GM12878 (cell line): ENCODE results near the gene DIP2C. TPM values are rescaled to one million over a fixed set of nuclear protein-coding genes. Genes with fewer than 3 reads are reported as not detected.

Experiments used
- ATAC-seq: fragments of 200-7000 bp; cut with Tn5 transposase; 3 replicates; pipeline ENCODE4 v1.9.1; 2020; ENCODE audit warnings: mild to moderate bottlenecking, moderate library complexity
- BruUV-seq: library from RNA; stranded (reverse); fragments of 400-500 nt; replicated peaks from 2 replicates; lab custom pipeline; 2021; lab: Mats Ljungman, UMichigan
- CTCF ChIA-PET: fragments of 300-600 bp; sonication (Branson Sonifier 250); formaldehyde crosslinking; extraction: SDS; loops from one replicate; lab custom pipeline; 2021; ENCODE audit warnings: inconsistent platforms; lab: Yijun Ruan, JAX
- POLR2A ChIA-PET: fragments of 350-600 bp; formaldehyde crosslinking; extraction: SDS; loops from one replicate; lab custom pipeline; 2021; ENCODE audit warnings: inconsistent platforms; lab: Charles Lee
- RAD21 ChIA-PET: fragments of 300-600 bp; sonication (Branson Sonifier 250); formaldehyde crosslinking; loops from one replicate; lab custom pipeline; 2023; ENCODE audit warnings: antibody characterized with exemption; ENCODE audit not compliant: unreplicated experiment; lab: Charles Lee
- SMC1A ChIA-PET: fragments of 300-600 bp; sonication (Branson Sonifier 250); formaldehyde crosslinking; loops from one replicate; lab custom pipeline; 2023; ENCODE audit not compliant: unreplicated experiment, uncharacterized antibody; lab: Charles Lee
- DNase-seq: peaks from one replicate; pipeline ENCODE4 v3.0.0-alpha.2; 2011; ENCODE audit warnings: low read depth, low spot score
- FAIRE-seq: peaks from 3 replicates; lab custom pipeline; 2011; peaks lifted over from hg19 to GRCh38; lab: Jason Lieb, UNC
- H2AFZ ChIP-seq: 2 replicates; pipeline ENCODE4 v1.6.0; 2011; ENCODE audit warnings: low read depth, low read length, control low read depth; ENCODE audit not compliant: control insufficient read depth
- H3K27ac ChIP-seq: 2 replicates; pipeline ENCODE4 v1.5.1; 2011; ENCODE audit warnings: control low read depth; ENCODE audit not compliant: control insufficient read depth, insufficient read depth
- H3K27me3 ChIP-seq, 2 experiments: replicated peaks in 1 of 2; 2 replicates each; pipeline versions ENCODE4 v1.6.0 to v1.6.1; 2011; ENCODE audit warnings: low read length in 1 of 2; ENCODE audit not compliant: control insufficient read depth in 2 of 2, insufficient read depth in 2 of 2
- H3K36me3 ChIP-seq, 2 experiments: 2 replicates each; pipeline ENCODE4 v1.5.1; 2011; ENCODE audit warnings: low read length in 1 of 2; ENCODE audit not compliant: control insufficient read depth in 2 of 2, insufficient read depth in 2 of 2
- H3K4me1 ChIP-seq: 2 replicates; pipeline ENCODE4 v1.6.1; 2011; ENCODE audit warnings: mild to moderate bottlenecking, low read length, moderate library complexity, mixed read lengths; ENCODE audit not compliant: control insufficient read depth, insufficient read depth
- H3K4me2 ChIP-seq: 2 replicates; pipeline ENCODE4 v1.6.0; 2011; ENCODE audit warnings: control low read depth; ENCODE audit not compliant: control insufficient read depth, insufficient read depth
- H3K4me3 ChIP-seq: fragments of 200-600 bp; sonication (generic); 2 replicates; pipeline ENCODE4 v1.5.1; 2016
- H3K79me2 ChIP-seq: 2 replicates; pipeline ENCODE4 v1.6.0; 2011; ENCODE audit warnings: low read length; ENCODE audit not compliant: control insufficient read depth, insufficient read depth
- H3K9ac ChIP-seq: 2 replicates; pipeline ENCODE4 v1.8.0; 2011; ENCODE audit warnings: low read length, control low read depth, mixed read lengths; ENCODE audit not compliant: control insufficient read depth, insufficient read depth
- H3K9me3 ChIP-seq: replicated peaks from 3 replicates; pipeline ENCODE4 v1.5.1; 2011; ENCODE audit warnings: mild to moderate bottlenecking, low read length; ENCODE audit not compliant: control insufficient read depth, insufficient read depth
- H4K20me1 ChIP-seq: 2 replicates; pipeline ENCODE4 v1.6.0; 2011; ENCODE audit not compliant: control insufficient read depth, insufficient read depth
- BHLHE40 ChIP-seq, 2 experiments: fragments of 450-650 bp in 1 of 2; IDR thresholded peaks; 2 replicates each; pipeline ENCODE4 v1.6.1; 2011 to 2017; ENCODE audit warnings: low read depth in 2 of 2, borderline replicate concordance in 1 of 2, improper control_type of control experiment in 1 of 2, low read length in 1 of 2, mild to moderate bottlenecking in 1 of 2
- FOXK2 ChIP-seq: fragments of 450-650 bp; IDR thresholded peaks from 2 replicates; pipeline ENCODE4 v1.6.1; 2017; ENCODE audit warnings: mild to moderate bottlenecking, moderate library complexity
- HDAC6 ChIP-seq: fragments of 200-600 bp; sonication (generic); IDR thresholded peaks from one replicate; pipeline ENCODE4 v1.8.0; 2017; ENCODE audit warnings: antibody characterized with exemption; ENCODE audit not compliant: unreplicated experiment
- IRF4 ChIP-seq: IDR thresholded peaks from 2 replicates; pipeline ENCODE4 v1.6.1; 2011; ENCODE audit warnings: low read depth, low read length
- RAD21 ChIP-seq: IDR thresholded peaks from 2 replicates; pipeline ENCODE4 v1.6.1; 2011; ENCODE audit warnings: mild to moderate bottlenecking, low read depth, low read length, moderate library complexity; ENCODE audit not compliant: insufficient read depth
- YY1 ChIP-seq: IDR thresholded peaks from 2 replicates; pipeline ENCODE4 v1.6.1; 2011; ENCODE audit warnings: low read depth, mild to moderate bottlenecking, low read length
- WGBS: methylation state at CpG from one replicate; pipeline ENCODE4 v1.1.6; 2016; ENCODE audit warnings: low lambda C conversion rate; ENCODE audit not compliant: insufficient replicate concordance, insufficient coverage; ENCODE audit errors: missing lambda C conversion rate; 5-methylcytosine and 5-hydroxymethylcytosine counted together
- in situ Hi-C: fragments of 300-500 bp; cut with MboI; formaldehyde crosslinking; loops from 9 replicates; pipeline ENCODE4 v1.14.3; 2018; ENCODE audit warnings: mixed read lengths
- intact Hi-C: fragments of 100-400 bp; cut with micrococcal nuclease; formaldehyde crosslinking; loops from one replicate; pipeline ENCODE4 v1.14.2; 2022; ENCODE audit not compliant: unreplicated experiment
- polyA plus RNA-seq, 11 experiments: library from polyadenylated mRNA; depleted of rRNA in 4 of 11; unstranded in 6 of 11; stranded (reverse) in 5 of 11; fragments of >200 nt; fragmentation: Nextera tagmentation in 4 of 11; fragmentation: Illumina TruSeq in 1 of 11; extraction: Ambion mirVana in 4 of 11; extraction: Trizol in 1 of 11; gene quantifications; 1 replicate in 1 of 11; 2 replicates in 10 of 11; pipeline versions ENCODE4 v1.2.1 to v1.2.3, GENCODE V29; 2011 to 2016; ENCODE audit warnings: inconsistent platforms in 2 of 11, missing spikeins in 2 of 11, low read depth in 1 of 11
- total RNA-seq, 4 experiments: library from RNA; depleted of rRNA in 3 of 4; stranded (reverse); fragments of >200 nt in 3 of 4; fragmentation: Illumina TruSeq in 1 of 4; extraction: Trizol in 1 of 4; gene quantifications; 2 replicates each; pipeline versions ENCODE4 v1.2.1 to v1.2.3, GENCODE V29; 2013 to 2021
- TF ChIP-seq, protein P1 (sequence below): IDR thresholded peaks from 2 replicates; pipeline ENCODE4 v1.6.1; 2012; ENCODE audit warnings: improper control_type of control experiment, low read depth, low read length; ENCODE audit not compliant: insufficient replicate concordance
- TF ChIP-seq, protein P2 (sequence below): fragments of 450-650 bp; IDR thresholded peaks from 2 replicates; pipeline ENCODE4 v1.6.1; 2018; ENCODE audit warnings: borderline replicate concordance, mild to moderate bottlenecking; ENCODE audit not compliant: partially characterized antibody

DIP2C gene
- total and polyA plus RNA-seq, 10 of the 15 experiments (the other 5 are each of a cell fraction or from before 2014, with no cell fraction given): 0.01 to 0.10 (median 0.06) TPM

- TF ChIP-seq, protein P1, sequence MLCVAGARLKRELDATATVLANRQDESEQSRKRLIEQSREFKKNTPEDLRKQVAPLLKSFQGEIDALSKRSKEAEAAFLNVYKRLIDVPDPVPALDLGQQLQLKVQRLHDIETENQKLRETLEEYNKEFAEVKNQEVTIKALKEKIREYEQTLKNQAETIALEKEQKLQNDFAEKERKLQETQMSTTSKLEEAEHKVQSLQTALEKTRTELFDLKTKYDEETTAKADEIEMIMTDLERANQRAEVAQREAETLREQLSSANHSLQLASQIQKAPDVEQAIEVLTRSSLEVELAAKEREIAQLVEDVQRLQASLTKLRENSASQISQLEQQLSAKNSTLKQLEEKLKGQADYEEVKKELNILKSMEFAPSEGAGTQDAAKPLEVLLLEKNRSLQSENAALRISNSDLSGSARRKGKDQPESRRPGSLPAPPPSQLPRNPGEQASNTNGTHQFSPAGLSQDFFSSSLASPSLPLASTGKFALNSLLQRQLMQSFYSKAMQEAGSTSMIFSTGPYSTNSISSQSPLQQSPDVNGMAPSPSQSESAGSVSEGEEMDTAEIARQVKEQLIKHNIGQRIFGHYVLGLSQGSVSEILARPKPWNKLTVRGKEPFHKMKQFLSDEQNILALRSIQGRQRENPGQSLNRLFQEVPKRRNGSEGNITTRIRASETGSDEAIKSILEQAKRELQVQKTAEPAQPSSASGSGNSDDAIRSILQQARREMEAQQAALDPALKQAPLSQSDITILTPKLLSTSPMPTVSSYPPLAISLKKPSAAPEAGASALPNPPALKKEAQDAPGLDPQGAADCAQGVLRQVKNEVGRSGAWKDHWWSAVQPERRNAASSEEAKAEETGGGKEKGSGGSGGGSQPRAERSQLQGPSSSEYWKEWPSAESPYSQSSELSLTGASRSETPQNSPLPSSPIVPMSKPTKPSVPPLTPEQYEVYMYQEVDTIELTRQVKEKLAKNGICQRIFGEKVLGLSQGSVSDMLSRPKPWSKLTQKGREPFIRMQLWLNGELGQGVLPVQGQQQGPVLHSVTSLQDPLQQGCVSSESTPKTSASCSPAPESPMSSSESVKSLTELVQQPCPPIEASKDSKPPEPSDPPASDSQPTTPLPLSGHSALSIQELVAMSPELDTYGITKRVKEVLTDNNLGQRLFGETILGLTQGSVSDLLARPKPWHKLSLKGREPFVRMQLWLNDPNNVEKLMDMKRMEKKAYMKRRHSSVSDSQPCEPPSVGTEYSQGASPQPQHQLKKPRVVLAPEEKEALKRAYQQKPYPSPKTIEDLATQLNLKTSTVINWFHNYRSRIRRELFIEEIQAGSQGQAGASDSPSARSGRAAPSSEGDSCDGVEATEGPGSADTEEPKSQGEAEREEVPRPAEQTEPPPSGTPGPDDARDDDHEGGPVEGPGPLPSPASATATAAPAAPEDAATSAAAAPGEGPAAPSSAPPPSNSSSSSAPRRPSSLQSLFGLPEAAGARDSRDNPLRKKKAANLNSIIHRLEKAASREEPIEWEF: no peak
Measured at GRCh38 chr10:690372-691161, 1.1 kb upstream of the DIP2C start (continued).

DNA sequence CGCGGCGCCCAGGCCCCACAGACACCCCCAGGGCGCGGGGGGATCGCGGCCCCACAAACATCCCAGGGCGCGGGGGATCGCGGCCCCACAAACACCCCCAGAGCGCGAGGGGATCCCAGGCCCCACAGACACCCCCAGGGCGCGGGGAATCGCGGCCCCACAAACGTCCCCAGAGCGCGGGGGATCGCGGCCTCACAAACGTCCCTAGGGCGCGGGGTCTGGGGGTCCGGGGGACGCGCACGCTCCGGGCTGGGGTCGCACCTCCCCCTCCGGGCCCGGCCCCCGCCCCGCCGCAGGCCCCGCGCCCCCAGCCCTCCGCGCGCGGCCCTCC, 382 bp downstream of the DIP2C start:
- ChIA-PET CTCF (no interaction called here), SMC1A (no interaction called here), RAD21 (no interaction called here), POLR2A (no interaction called here)
- DNase-seq (no peak), ATAC-seq (no peak), FAIRE-seq (no peak)
- Histone ChIP-seq H3K27ac (no peak overlapping the region), H3K4me1 (no peaks in the 10 kb centered on the region), H3K9ac (no peak overlapping the region), H3K4me3 (no peak overlapping the region), H3K36me3 (no peaks in the 10 kb centered on the region), H3K4me2 (no peak overlapping the region), H2AFZ (no peak overlapping the region), H3K27me3 (peaks cover 0 to 2% of the 10 kb centered on the region in 2 experiments; a peak in 1 of 4 replicates), H3K79me2 (no peaks in the 10 kb centered on the region), H4K20me1 (no peaks in the 10 kb centered on the region), H3K9me3 (no peaks in the 10 kb centered on the region)
- in situ Hi-C loops (no loop called here), intact Hi-C loops (no loop called here)
- WGBS: 41% methylated on average over 13 of the region's 42 CpGs
- no TSS peak for BruUV-seq
- no peak for TF ChIP-seq HDAC6
- no peak for TF ChIP-seq BHLHE40 (IDR thresholded peaks at IDR 0.05; ENCODE audit: borderline replicate concordance in 1 of 2, low read depth in 2 of 2, low read length in 1 of 2)
- TF ChIP-seq, protein P2, sequence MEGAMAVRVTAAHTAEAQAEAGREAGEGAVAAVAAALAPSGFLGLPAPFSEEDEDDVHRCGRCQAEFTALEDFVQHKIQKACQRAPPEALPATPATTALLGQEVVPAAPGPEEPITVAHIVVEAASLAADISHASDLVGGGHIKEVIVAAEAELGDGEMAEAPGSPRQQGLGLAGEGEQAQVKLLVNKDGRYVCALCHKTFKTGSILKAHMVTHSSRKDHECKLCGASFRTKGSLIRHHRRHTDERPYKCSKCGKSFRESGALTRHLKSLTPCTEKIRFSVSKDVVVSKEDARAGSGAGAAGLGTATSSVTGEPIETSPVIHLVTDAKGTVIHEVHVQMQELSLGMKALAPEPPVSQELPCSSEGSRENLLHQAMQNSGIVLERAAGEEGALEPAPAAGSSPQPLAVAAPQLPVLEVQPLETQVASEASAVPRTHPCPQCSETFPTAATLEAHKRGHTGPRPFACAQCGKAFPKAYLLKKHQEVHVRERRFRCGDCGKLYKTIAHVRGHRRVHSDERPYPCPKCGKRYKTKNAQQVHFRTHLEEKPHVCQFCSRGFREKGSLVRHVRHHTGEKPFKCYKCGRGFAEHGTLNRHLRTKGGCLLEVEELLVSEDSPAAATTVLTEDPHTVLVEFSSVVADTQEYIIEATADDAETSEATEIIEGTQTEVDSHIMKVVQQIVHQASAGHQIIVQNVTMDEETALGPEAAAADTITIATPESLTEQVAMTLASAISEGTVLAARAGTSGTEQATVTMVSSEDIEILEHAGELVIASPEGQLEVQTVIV: no peak
- TF ChIP-seq RAD21: no peak
- no peak for TF ChIP-seq IRF4
- TF ChIP-seq YY1: no peak
- TF ChIP-seq FOXK2: no peak
